Breast epithelium (tissue), 3 donors: ENCODE measurements around the gene OR51V1.

Experiments
- CTCF ChIP-seq, 3 donors: fragments of 450-650 bp; IDR thresholded peaks; one replicate each; pipeline ENCODE4 v1.5.1; 2016 to 2017; ENCODE audit warnings: antibody characterized with exemption in 3 of 3, mild to moderate bottlenecking in 3 of 3, moderate library complexity in 3 of 3
- POLR2A ChIP-seq: fragments of 450-650 bp; IDR thresholded peaks from one replicate; pipeline ENCODE4 v1.6.1; 2016; ENCODE audit warnings: antibody characterized with exemption, mild to moderate bottlenecking, moderate library complexity

- TF ChIP-seq CTCF (IDR thresholded peaks at IDR 0.05) (no peak), POLR2A (no peak)
Measured at GRCh38 chr11:5228124-5228523, 27.6 kb upstream of the OR51V1 start.
